ENCODE measurements around the gene PTK6.
"Not testable (repeated sequence)": the region's sequence is repeated elsewhere in the genome, so short reads cannot be mapped to it uniquely, and the experiment has no call there.

The PTK6 gene

DNA sequence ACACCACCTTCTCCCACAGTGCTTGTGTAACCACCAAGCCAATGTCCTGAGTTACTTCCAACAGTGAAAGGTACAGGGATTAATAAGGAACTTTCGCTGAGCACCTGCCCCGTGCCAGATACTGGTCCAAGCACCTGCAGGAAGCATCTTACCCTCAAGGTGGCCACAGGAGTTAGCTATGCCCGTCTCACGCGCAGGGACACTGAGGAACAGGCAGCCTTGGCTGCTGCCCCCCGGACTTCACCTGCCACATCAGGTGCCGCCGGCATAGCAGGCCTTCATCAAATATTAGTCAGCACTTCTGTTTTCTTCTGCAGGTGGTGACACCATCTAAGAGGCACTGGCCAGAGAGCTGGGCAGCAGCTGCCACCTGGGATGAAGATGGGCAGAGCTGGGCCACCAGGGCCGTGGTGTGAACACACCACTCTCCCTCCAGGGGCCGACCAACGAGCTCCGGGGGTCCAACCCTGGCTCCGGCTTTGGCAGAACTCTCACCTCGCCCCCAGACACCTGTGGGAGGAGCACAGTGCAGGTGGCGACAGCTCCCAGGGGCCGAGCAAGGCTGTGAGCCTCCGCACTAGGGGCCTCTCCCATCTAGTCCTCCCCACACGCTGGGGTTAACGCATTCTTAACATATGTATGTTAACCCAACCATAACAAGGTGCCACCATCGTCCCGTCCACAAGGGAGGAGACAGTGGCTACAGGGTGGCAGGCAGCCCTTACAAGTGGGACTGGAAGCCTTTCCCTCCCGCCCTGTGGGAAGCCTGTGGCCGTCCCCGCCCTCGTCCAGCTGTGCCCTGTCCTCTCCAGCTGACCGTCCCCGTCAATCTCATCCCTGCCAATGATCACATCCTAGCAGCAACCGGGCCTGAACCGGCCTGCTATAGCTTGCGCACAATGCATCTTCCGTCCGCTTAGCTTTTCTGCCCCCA lies 19.5 kb downstream of the PTK6 start:
- DNase-seq (ENCODE audit: insufficient read length, low spot score) (no peak), FAIRE-seq (peak; percentile 86)

DNA sequence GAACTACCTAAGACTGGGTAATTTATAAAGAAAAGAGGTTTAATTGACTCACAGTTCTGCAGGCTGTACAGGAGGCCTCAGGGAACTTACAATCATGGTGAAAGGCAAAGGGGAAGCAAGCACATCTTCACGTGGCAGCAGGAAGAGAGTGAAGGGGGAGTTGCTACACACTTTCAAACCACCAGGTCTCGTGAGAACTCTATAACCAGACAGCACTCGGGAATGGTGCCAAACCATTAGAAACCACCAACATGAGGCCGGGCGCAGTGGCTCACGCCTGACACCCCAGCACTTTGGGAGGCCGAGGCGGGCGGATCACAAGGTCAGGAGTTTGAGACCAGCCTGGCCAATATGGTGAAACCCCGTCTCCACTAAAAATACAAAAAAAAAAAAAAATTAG lies 22.7 kb downstream of the PTK6 start:
- not testable (repeated sequence) for FAIRE-seq; DNase-seq (ENCODE audit: insufficient read length, low spot score)

DNA sequence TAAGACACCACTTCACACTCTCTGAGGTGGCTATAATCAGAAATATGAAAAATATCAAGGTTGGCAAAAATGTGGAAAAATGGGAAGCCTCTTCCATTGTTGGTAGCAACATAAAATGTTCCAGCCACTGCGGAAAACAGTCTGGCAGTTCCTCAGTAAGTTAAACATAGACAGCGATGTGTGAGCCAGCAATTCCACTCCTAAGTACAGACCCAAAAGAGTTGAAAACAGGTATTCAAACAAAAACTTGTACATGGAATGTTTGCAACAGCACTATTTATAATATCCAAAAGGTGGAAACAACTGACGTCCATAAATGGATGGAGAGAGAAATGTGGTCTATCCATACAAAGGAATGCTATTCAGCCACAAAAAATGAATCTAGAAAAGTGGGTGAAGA lies 24.0 kb downstream of the PTK6 start:
- no peak for DNase-seq (ENCODE audit: insufficient read length, low spot score)
- FAIRE-seq: no peak

DNA sequence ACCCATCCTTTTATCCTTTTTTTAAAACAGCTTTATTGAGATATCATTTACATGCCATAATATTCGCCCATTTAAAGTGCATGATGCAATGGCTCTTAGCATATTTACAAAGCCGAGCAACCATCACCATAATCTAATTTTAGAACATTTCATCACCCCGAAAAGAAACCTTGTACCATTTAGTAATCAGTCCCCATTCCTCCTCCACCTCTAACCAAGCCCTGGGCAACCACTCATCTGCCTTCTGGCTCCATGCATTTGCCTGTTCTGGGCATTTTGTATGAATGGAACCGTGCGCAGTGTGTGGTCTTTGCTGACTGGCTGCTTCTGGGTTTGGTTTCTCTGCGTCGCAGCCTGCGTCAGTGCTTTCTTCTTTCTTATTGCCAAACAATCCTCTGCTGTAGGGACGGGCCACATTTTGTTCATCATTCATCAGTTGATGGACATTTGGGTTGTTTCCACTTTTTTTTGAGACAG lies 28.1 kb downstream of the PTK6 start:
- FAIRE-seq (peak; percentile 40), DNase-seq (ENCODE audit: insufficient read length, low spot score) (no peak)

DNA sequence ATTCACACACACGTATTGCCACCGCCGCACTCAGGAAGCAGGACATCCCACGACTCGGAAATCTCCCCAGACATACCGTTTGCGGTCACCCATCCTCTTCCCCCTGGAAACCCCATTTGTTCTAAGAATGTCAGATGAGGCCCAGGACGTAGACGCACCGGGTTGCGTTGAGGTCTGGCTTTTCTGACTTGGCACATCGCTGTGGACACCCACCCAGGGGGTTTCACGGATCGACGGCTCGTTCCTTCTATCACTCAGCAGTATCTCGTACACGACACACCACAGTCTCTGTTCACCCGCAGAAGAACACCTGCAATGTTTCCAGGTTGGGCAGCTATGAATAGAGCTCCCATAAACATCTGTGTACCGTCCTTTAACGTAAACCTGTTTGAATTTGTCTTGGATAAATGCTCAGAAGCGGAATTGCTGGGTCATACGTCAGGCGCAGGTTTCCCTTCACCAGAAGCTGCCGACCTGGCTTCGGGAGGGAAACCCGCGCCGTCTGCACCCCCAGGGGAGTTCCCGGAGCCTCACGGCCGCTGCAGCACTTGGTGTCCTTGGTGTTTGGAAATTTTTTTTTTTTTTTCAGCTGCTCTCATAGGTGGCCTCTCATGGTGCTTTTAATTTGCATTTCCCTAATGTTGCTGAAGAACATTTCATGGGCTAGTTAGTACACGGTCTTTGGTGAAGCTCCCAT lies 29.0 kb downstream of the PTK6 start:
- no peak for DNase-seq (ENCODE audit: insufficient read length, low spot score)
- FAIRE-seq: peak; percentile 80

DNA sequence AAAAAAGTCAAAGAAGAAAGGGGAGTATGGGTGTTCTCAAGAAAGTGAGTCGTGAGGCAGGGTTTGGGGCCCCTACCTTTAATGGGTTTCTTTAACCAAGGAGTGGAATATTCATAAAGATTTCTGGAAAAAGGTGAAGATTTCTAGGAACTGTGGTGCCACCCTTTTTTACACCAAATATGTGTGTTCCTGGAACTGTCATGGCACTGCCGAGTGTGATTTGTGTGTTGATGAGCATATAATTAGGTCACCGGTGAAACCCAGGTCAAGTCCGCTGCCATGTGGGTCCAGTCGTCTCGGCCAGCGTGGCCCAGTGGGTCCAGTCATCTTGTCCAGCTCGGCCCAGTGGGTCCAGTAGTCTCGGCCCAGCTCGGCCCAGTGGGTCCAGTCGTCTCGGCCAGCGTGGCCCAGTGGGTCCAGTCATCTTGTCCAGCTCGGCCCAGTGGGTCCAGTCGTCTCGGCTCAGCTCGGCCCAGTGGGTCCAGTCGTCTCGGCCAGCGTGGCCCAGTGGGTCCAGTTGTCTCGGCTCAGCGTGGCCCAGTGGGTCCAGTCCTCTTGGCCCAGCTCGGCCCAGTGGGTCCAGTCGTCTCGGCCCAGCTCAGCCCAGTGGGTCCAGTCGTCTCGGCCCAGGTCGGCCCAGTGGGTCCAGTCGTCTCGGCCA lies 30.0 kb downstream of the PTK6 start:
- peak; percentile 52 for FAIRE-seq
- no peak for DNase-seq (ENCODE audit: insufficient read length, low spot score)

DNA sequence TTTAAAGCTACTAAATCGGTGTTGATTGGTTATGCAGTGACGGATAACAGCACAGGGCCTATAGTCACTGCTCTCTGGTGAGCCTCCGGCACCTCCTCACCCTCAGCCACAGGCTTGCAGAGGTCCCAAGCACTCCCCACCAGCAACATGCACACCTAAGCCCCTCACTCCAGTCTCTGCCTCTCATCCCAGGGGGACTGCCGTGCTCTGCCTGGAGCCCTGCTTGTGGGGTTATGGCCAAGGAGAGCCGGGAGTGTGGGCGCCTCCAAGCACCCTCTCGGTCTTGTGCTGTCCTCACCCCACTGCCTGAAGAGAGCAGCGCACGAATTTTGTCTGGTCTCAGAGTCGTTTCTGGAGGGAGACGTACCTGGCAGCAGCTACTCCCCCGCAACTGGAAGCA lies 31.5 kb downstream of the PTK6 start:
- FAIRE-seq (no peak), DNase-seq (ENCODE audit: insufficient read length, low spot score) (no peak)

DNA sequence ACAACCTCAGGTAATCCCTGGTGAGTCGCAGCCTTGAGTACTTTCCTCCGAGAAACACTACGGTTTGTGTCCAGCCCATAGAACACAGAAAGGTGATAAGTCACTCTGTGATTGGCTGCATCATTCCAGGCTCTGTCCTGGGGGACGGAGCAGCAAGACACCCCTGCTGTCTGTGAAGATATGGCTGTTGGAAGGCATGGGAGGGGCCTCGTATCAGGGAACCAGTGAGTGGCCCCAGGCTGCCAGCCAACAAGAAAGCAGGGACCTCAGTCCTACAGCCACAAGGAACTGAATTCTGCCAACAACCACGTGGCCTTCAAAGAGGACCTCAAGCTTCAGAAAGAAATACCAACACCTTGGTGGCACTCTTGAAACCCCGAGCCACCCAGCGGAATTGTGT lies 31.9 kb downstream of the PTK6 start:
- no peak for DNase-seq (ENCODE audit: insufficient read length, low spot score)
- FAIRE-seq: peak; percentile 72

DNA sequence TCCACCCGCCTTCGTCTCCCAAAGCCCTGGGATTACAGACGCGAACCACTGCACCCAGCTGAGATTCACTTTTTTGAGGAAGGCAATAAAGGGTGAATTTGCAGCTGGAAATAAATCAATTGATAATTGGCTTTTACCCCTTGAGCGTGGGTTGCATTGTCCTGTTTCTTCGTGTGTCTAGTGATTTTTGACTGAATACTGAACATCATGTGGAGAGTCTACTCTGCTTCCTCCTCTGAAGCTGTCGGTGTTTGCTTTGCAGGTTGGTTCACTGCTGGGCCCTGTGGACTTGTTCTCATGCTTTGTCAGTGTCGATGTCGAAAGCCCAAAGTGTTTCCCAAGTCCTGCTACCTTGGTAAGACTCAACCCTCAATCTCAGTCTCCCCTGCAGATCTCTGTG lies 32.5 kb downstream of the PTK6 start:
- peak; percentile 9 for FAIRE-seq
- DNase-seq (ENCODE audit: insufficient read length, low spot score): no peak

DNA sequence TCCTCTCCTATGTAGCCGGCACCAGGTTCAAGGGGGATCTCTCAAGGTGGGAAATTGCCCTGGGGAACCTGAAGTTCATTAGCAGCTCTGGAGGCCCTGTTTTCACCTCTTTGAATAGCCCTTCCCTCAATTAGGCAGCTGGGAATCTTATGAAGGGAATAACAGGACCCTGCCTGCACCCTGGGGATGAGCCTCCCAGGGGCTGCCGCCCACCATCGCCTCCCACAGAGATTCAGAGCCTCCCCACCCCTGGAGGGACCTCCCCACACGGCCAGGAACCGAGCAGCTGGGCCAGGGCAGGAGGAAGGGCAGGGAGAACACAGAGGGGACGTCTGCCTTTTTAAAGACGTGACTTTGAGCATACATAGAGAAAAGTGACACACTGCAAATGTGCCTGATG lies 33.7 kb downstream of the PTK6 start:
- FAIRE-seq (peak; percentile 42), DNase-seq (ENCODE audit: insufficient read length, low spot score) (no peak)

DNA sequence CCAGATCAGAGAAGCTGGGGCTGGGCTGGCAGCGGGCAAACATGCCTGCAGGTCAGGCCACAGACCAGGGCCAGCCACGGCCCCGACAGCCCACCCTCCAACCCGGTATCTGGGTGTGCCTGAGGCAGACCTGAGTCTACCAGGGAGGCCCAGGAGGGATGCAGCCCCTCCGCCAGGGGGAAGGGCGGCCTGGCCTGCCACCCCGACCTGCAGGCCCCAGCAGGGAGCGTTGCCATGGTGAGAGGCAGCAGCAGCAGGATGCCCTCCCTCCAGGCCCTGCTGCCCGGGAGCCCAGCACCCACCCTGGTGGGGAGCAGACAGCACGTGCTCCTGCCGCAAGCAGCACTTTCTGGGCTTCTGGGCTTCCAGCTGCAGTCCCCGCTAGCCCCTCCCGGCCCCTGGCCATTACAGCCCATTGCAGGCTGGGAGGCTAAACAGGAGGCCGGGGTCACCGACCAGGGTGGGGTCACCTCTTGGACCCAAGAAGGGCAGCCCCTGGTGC lies 34.5 kb downstream of the PTK6 start:
- peak; percentile 44 for FAIRE-seq
- DNase-seq (ENCODE audit: insufficient read length, low spot score): no peak

DNA sequence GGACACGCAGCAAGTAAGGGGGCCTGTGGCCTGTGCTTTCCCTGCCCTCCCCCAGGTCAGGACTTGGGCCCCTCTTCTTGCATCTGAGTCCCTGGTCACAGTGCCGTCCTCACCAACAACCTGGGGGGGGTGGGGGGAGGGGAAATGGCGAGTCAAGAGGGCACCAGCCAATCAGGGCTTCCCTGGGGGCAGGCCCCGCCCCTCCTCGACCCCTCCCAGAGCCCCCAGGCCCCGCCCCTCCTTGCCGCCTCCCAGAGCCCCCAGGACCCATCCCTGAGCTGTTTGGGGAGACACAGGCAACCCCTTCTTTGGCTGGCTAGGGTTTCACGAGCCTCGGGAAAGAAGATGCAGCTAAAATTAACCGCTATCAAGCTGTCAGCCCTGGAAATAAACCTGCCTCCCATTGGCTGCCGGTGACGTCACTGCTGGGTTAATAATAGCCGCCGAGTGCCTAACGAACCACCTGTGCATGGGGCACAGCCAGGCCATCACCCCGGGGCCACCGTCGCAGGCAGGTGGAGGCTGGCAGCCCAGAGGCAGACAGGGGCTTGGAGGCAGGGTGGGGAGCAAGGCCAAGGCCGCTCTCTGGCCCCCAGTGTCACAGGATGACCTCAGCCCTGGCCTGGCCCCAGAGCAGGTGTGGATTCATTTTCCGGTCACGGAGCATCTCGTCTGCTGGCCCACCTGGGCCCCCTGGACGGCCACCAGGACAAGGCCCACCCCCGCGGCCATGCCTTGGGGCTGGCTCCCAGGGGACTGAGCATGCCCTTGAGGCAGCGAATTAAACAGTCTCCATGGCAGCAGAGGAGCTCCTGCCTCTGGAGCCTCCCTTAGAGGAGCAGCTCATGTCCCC lies 35.1 kb downstream of the PTK6 start:
- peak; percentile 85 for FAIRE-seq
- DNase-seq (ENCODE audit: insufficient read length, low spot score): no peak

DNA sequence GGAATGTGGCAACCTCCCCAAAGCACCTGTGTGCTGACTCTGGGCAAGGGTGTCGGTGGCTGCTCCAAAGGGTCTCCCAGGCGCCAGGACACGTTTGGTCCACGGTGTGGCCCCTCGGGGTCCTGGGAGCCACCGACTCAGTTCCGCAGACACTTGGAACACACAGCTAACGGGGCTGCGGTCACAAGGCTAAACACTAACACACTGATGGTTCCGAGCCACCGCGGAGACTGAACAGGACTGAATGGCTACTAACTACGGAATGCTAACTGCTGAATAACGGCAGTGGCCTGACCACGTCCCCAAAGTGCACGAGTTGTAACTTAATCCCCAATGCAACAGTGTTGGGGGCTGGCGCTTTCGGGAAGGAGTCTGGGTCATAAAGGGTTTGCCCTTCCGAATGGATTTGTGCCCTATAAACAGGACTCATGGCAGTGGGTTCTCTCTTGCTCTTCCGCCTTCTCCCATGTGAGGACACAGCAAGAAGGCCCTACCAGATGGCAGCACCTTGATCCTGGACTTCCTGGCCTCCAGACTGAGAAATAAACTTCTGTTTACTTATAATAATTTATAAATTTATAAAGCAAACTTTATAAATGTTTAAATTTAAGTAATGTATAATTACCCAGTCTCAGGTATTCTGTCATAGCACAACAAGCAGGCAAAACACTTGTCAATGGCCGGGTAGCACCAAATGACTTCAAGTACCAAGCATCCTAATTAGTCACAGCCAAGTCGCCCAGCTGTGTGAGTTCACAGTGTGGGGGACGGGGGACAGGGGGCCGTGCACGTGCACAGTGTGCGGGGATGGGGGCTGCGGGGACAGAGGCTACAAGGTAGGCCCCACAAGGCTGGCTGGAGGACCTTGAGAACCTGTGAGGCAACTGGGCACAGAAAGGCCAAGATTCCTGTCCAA lies 36.0 kb downstream of the PTK6 start:
- peak; percentile 64 for FAIRE-seq
- DNase-seq (ENCODE audit: insufficient read length, low spot score): no peak

DNA sequence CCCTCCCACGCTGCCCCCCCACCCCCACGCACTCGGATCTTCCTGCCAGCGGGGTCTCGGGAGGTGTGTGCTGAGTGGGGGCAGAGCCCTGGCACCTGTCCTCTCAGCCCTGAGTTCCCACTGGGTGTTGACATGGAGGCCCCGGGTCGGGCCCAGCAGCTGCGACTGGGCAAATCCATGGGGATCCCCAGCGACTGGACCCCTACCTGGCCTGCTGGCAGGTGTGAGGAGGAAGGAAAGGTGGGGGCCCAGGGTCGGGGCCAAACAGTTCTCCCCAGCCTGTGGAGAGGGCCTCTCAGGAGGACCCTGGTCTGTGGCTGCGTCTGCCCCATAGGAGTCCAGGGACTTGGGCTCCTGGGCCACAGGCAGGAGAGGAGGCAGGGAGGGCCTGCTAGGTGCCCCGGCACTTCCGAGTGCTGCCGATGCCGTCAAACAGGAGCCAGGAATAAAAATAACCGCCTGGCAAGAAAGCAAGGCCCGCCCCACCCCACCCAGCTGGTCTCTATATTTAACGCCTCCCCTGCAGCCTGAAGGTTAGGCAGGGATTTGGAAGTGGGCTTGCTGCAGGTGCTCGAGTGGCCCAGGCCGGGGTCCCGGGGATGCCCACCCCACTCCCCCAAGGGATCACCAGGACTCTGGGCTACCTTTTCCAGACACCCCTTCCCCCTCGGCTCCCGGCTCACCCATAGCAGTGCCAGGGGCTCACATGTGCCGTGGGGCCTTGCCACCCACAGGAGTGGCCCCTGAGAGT lies 36.9 kb downstream of the PTK6 start:
- peak; percentile 48 for FAIRE-seq
- DNase-seq (ENCODE audit: insufficient read length, low spot score): no peak

DNA sequence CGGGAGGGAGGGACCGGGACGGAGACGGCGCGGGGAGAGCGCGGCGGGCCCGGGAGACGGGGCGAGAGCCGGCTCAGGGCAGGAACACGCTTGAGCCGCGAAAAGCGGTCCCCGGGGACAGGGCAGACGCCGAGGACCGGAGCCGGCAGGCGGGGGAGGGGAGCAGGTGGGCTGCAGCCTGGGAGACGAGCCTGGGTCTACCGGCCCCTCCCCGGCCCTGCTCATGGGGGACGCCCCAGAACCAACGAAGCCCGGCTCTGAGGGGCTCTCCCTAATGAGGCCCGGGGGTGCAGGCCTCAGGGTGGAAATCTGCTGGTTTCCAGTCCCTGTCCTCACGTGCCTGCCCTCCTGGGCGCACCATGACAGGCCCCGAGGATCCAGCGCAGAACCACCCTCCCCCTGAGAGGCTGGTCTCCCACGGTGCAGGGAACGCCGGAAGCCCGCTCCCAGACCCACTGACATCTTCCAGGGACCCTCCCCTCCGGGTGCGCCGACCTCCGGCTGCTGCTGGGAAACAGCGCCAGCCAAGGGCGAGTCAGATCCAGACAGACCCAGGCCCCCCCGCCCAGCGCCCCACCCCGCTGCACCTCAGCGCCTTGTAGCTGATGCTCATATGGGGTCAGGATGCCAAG lies 37.7 kb downstream of the PTK6 start:
- FAIRE-seq: peak; percentile 33

DNA sequence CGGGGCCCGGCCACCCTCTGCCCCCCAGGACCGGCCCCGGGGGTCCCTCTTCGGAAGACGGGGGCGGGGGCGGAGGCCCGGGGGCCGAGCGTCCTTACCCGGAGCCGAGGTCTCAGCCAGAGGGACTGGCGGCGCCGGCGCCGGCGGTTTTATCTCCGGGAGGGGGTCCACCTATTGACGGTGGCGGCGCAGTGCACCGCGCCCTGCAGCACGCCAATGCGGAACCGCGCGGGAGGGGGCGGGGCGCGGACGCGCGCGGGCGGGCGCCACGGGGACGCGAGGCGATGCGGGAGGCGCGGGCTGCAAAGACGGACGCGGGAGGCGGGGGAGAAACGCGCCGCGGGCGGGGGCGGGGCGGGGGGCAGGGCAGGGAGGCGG lies 38.2 kb downstream of the PTK6 start, which contains the start of gene EEF1A2:
TSS of gene EEF1A2 (minus strand) at position 124 of the 378 bp plus-strand sequence. CDS start 1,320 bp downstream, outside the sequence.
- DNase-seq (ENCODE audit: insufficient read length, low spot score): peak; percentile 75
- FAIRE-seq: peak; percentile 86

More for the DNA sequence above, 37.7 kb downstream of the PTK6 start:
- no peak for DNase-seq (ENCODE audit: insufficient read length, low spot score)
